Fibroblast of skin of left quadriceps (primary cell): ENCODE measurements around the gene PNMA8B.
A peak's percentile ranks its signal among the peaks of the same experiment; 100 is the strongest.

Experiments
- DNase-seq, 2 experiments: peaks; one replicate each; pipeline ENCODE4 v3.0.0-alpha.2; 2013; ENCODE audit warnings: low read depth in 2 of 2

Gene PNMA8B

GRCh38 chr19:46487802-46488445 lies 7.7 kb downstream of the PNMA8B start:
- DNase-seq, result peak in 1 of 2 experiments; percentile 50

- DNase-seq, result no peak
Measured at GRCh38 chr19:46487178-46487801, 8.4 kb downstream of the PNMA8B start.

DNA sequence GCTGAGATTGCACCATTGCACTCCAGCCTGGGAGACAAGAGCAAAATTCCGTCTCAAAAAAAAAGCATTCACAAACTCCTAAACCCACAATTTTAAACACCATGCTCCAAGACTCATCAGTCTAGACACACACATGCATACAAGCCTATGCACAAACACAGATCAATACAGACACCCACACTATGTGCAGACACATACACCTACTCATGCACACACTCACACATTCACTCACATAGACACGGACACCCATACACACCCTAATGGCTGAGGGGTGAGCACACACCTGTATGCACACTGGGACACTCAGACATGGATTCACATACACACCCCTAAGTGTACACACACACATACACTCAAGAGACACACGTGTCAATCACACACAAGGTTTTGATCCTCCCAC lies 9.3 kb downstream of the PNMA8B start:
- no peak for DNase-seq

- DNase-seq, result no peak
Measured at GRCh38 chr19:46484656-46485055, 11.0 kb downstream of the PNMA8B start.

GRCh38 chr19:46482631-46483030 lies 13.0 kb downstream of the PNMA8B start:
- DNase-seq, result no peak

DNA sequence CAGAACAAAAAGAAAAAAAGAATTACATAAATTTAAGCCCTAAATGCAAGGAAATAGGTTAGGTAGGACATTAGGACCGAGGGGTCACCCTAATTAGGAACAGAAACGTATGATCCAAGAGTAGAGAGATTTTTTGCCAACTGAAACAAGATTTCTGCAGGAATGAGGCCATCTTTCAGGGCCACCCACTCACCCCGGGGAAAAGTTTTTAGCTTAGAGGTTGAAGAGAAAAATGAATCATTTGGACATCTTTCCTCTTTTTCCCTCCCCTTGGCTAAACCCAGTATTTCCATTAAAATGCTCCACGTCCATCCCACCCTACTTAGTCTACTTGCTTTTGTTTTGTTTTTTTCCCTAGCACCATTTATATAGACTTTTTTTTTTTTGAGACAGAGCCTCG lies 13.7 kb downstream of the PNMA8B start:
- no peak for DNase-seq

DNA sequence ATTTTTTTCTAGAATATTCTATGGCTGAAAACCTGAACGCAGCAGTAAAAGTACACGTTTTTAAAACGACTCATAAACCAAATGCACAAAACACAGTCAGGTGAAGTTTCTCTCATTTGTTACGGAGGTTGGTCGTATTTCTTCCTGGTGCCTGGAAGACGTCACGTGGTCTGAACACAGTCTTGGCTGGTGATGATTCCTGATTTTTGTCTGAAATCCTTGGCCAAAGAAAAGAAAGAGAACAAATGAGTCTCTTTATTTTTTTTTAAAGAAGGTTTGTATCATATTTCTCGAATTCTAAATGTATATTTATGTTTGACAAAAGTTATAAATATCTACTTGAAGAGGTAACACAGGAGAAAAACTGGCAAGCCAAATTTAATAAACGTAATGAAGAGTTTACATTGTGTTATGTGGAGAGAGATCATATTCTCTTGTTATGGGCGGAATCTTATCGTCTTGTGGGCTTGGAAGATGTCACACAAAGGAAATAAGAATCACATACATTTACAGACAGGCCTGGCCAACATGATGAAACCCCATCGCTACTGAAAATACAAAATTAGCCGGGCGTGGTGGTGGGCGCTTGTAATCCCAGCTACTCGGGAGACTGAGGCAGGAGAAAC lies 14.3 kb downstream of the PNMA8B start:
- no peak for DNase-seq

- peak; percentile 72 to 75 for DNase-seq
Measured at GRCh38 chr19:46480415-46480814, 15.3 kb downstream of the PNMA8B start.

DNA sequence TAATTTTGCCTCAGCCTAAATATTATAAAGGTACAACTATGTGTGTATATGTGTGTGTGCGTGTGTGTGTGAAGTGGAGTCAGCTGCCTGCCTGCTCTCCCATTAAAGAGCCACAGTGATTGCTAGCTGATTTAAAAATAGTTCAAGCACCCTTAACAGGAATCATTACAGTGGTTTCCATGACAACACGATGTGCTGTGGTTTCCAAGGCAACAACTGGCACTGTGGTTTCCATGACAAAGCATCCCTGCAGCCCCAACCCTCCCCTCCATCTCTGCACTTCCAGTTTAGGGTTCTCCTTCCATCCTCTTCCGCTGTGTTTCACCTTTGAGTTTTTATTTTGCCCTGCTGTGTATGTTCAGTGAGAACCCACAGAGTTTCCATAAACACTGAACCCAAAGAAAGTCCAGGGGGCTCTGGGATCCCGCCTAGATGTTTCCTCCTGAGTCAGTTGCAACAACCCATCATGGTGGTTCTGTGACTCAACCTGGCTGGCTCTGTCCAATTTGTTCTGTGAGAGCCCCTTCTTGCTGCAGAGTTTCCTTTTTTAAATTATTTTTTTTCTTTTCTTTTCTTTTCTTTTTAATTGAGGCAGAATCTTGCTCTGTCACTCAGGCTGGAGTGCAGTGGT lies 17.2 kb downstream of the PNMA8B start:
- no peak for DNase-seq

DNA sequence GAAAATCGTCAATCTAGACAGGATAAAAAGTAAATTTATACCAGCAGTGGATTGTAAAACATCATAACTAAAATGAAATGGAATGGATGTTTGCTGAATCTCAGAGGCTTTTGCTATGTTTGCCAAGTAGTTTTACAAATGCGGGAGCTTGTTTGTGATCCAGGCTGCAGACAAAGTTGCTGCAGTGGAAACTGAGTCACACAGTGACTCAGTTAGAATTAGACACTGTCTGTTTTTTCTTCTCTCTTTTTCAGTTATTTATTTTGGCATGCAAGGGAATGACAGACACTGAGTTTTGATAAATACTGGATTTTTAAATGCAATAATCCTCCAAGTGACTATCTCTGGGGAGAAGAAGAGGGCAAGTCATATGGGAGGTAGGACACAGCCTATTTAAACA lies 19.7 kb downstream of the PNMA8B start:
- DNase-seq, result no peak

- DNase-seq, result no peak
Measured at GRCh38 chr19:46474211-46474610, 21.5 kb downstream of the PNMA8B start.

GRCh38 chr19:46472592-46472991 lies 23.1 kb downstream of the PNMA8B start:
- DNase-seq, result no peak

- DNase-seq, result no peak
Measured at GRCh38 chr19:46471811-46472543, 23.7 kb downstream of the PNMA8B start.

DNA sequence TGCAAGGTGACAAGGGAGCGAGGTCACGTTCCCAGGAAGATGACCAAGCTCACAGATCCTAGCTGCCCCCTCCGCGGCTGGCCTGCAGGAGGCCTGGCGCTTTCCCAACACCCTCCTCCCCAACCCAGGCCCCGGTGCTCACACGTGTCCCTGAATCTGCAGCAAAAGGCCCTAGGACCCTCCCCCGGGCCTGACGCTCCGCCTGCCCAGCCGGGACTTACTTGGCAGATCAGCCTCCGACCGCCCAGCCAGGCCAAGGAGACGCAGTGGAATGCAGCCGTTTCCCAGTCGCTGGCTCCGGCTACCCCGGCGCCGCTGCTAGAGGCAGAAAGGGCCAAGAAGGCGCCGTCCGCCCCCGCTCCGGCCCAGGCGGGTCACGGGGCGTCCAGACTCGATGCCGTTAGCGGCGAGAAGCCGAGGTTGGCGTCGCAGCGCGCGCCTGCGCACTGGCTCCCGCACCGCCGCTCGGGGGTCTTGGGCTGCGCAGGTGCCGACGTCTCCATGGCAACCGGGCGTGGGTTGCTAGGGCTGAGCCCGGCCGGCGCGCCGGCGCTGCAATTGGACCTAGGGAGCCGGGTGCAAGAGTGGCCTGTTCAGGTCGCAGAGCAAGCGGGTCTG lies 24.4 kb downstream of the PNMA8B start, which contains the start of gene PNMA8A:
Gene PNMA8A, minus strand, starts transcription at position 448 of the 618 bp plus-strand sequence. CDS start 528 bp downstream, outside the sequence.
- no peak for DNase-seq

GRCh38 chr19:46470376-46470775 lies 25.3 kb downstream of the PNMA8B start:
- DNase-seq, result no peak

DNA sequence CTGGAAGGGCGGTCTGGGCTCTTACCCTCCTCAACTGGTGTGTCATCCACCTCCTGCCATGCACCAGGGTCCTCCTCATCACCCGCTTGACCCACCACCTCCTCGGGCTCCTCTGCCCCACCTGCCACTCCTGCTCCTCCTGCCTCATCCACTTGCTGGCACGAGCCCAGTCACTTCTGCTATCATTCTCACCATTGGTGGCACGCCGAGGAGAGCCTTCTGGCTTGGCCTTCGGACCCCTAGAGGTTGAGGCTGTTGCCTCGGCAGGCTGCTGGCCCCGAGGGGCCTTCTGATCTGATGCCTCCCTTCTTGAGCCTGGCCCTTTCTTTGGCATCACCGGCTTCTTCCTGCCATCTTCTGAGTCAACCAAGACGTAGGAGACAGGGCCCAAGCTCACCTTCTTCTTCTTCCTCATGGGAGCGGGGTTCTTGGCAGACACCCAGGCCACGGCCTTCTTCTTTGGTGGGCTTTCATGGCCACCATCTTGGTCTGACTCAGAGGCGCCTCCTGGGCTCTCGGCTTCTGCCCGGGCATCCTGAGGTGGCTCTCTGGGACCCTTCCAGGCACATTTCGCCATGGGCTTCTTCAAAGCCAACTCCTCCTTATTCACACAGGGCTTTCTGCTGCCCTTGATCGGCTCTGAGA lies 26.0 kb downstream of the PNMA8B start:
- DNase-seq, result no peak

DNA sequence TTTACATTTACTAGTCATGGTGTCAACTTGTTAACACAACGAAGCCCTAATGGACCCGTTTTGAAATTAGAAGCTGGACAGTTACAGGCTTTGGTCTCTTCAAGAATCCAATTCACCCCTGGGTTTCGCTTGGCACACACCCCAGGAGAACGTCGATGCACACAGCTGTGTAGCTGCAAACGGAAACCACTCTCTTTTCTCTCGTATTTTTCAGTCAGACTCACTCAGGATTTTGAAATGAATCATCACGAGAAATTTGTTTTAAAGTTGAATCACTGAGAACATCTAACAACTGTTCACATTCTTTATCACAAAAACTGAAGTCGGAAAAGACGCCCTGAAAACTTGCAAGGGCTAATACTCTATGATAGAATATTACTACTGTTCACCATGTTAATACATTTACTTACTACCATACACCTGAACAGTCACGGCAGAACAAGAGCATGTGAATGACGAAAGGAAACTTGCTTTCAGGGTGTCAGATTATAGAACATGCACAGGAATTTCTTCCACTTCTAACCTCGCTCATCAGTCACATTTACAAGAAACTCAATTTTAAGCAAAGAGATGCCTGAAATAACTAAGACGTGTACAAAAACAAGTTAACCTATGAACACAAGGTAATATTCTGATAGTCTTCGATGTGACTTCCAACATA lies 29.0 kb downstream of the PNMA8B start:
- DNase-seq, result peak; percentile 71 to 76

GRCh38 chr19:46463516-46463915 lies 32.2 kb downstream of the PNMA8B start:
- no peak for DNase-seq

- no peak for DNase-seq
Measured at GRCh38 chr19:46461537-46461936, 34.1 kb downstream of the PNMA8B start.

GRCh38 chr19:46460981-46461380 lies 34.7 kb downstream of the PNMA8B start:
- DNase-seq, result no peak
